SK-N-SH treated with all-trans-retinoic acid at 6 μM for 48 hours (cell line): ENCODE data around the gene OTOG.

Experiments
- ATAC-seq: fragments of 200-7000 bp; cut with Tn5 transposase; 3 replicates; pipeline ENCODE4 v1.9.1; 2020; ENCODE audit warnings: mild to moderate bottlenecking, moderate library complexity
- ARNTL ChIP-seq: fragments of 450-650 bp; formaldehyde crosslinking; IDR thresholded peaks from 2 replicates; pipeline ENCODE4 v1.5.0; 2020; ENCODE audit warnings: low read depth, mild to moderate bottlenecking, moderate library complexity, borderline replicate concordance
- BACH2 ChIP-seq: fragments of 250-450 bp; sonication (Bioruptor Pico); IDR thresholded peaks from 2 replicates; pipeline ENCODE4 v1.9.0; 2021; ENCODE audit warnings: mild to moderate bottlenecking, borderline replicate concordance
- CSDC2 ChIP-seq: fragments of 250-450 bp; sonication (Bioruptor Pico); IDR thresholded peaks from 2 replicates; pipeline ENCODE4 v1.5.0; 2020; ENCODE audit warnings: mild to moderate bottlenecking, moderate library complexity
- ESRRG ChIP-seq: fragments of 250-450 bp; sonication (Bioruptor Pico); IDR thresholded peaks from 2 replicates; pipeline ENCODE4 v1.6.1; 2021; ENCODE audit warnings: mild to moderate bottlenecking
- GLIS3 ChIP-seq: fragments of 250-450 bp; sonication (Bioruptor Pico); IDR thresholded peaks from 2 replicates; pipeline ENCODE4 v1.5.0; 2020; ENCODE audit warnings: mild to moderate bottlenecking, moderate library complexity
- ISL1 ChIP-seq: fragments of 250-450 bp; sonication (Bioruptor Pico); IDR thresholded peaks from 2 replicates; pipeline ENCODE4 v2.1.2; 2022; ENCODE audit warnings: mild to moderate bottlenecking, moderate library complexity
- OSR1 ChIP-seq: fragments of 250-450 bp; sonication (Bioruptor Pico); IDR thresholded peaks from 2 replicates; pipeline ENCODE4 v1.8.0; 2022; ENCODE audit warnings: moderate library complexity, mild to moderate bottlenecking, inconsistent platforms
- PATZ1 ChIP-seq: fragments of 250-450 bp; sonication (Bioruptor Pico); IDR thresholded peaks from 2 replicates; pipeline ENCODE4 v1.8.0; 2020; ENCODE audit warnings: mild to moderate bottlenecking, moderate library complexity, borderline replicate concordance
- PPARA ChIP-seq: fragments of 250-450 bp; sonication (Bioruptor Pico); IDR thresholded peaks from 2 replicates; pipeline ENCODE4 v1.5.0; 2020; ENCODE audit warnings: mild to moderate bottlenecking, borderline replicate concordance
- RARB ChIP-seq: fragments of 250-450 bp; sonication (Bioruptor Pico); IDR thresholded peaks from 2 replicates; pipeline ENCODE4 v1.8.0; 2021; ENCODE audit warnings: mild to moderate bottlenecking, moderate library complexity
- SNAI2 ChIP-seq: fragments of 250-450 bp; sonication (Bioruptor Pico); IDR thresholded peaks from 2 replicates; pipeline ENCODE4 v1.5.0; 2020; ENCODE audit warnings: mild to moderate bottlenecking, moderate library complexity
- TCF4 ChIP-seq: fragments of 250-450 bp; sonication (Bioruptor Pico); IDR thresholded peaks from 2 replicates; pipeline ENCODE4 v1.8.0; 2021; ENCODE audit warnings: mild to moderate bottlenecking, moderate library complexity, borderline replicate concordance
- TOX ChIP-seq: fragments of 250-450 bp; sonication (Bioruptor Pico); IDR thresholded peaks from 2 replicates; pipeline ENCODE4 v1.8.0; 2021; ENCODE audit warnings: mild to moderate bottlenecking, moderate library complexity, borderline replicate concordance
- TSHZ2 ChIP-seq: fragments of 250-450 bp; sonication (Bioruptor Pico); IDR thresholded peaks from 2 replicates; pipeline ENCODE4 v1.5.0; 2020; ENCODE audit warnings: mild to moderate bottlenecking, moderate library complexity
- ZC3H10 ChIP-seq: fragments of 250-450 bp; sonication (Bioruptor Pico); IDR thresholded peaks from 2 replicates; pipeline ENCODE4 v1.5.1; 2021; ENCODE audit warnings: mild to moderate bottlenecking, moderate library complexity
- ZFP3 ChIP-seq: fragments of 250-450 bp; sonication (Bioruptor Pico); IDR thresholded peaks from 2 replicates; pipeline ENCODE4 v1.5.0; 2020; ENCODE audit warnings: mild to moderate bottlenecking, moderate library complexity
- ZFP30 ChIP-seq: fragments of 450-650 bp; formaldehyde crosslinking; IDR thresholded peaks from 2 replicates; pipeline ENCODE4 v1.5.0; 2022; ENCODE audit warnings: mild to moderate bottlenecking, moderate library complexity
- ZNF70 ChIP-seq: fragments of 450-650 bp; formaldehyde crosslinking; IDR thresholded peaks from 2 replicates; pipeline ENCODE4 v1.5.0; 2020; ENCODE audit warnings: mild to moderate bottlenecking, moderate library complexity
- ZNF8 ChIP-seq: fragments of 450-650 bp; formaldehyde crosslinking; IDR thresholded peaks from 2 replicates; pipeline ENCODE4 v1.5.0; 2020; ENCODE audit warnings: mild to moderate bottlenecking, moderate library complexity
- TF ChIP-seq, protein P1 (sequence below): fragments of 250-450 bp; sonication (Bioruptor Pico); IDR thresholded peaks from 2 replicates; pipeline ENCODE4 v1.8.0; 2021; ENCODE audit warnings: low read depth, mild to moderate bottlenecking, moderate library complexity, borderline replicate concordance

Gene OTOG

GRCh38 chr11:17527628-17527995 lies 19.4 kb upstream of the OTOG start:
- TF ChIP-seq OSR1 (CRISPR knock-in tag) (no peak), RARB (CRISPR knock-in tag) (no peak), ISL1 (CRISPR knock-in tag) (no peak), ZC3H10 (CRISPR knock-in tag) (no peak), ZNF70 (CRISPR knock-in tag) (no peak), BACH2 (CRISPR knock-in tag) (no peak), ZFP30 (CRISPR knock-in tag) (no peak), ARNTL (CRISPR knock-in tag) (no peak), PPARA (no peak)
- TF ChIP-seq, protein P1, sequence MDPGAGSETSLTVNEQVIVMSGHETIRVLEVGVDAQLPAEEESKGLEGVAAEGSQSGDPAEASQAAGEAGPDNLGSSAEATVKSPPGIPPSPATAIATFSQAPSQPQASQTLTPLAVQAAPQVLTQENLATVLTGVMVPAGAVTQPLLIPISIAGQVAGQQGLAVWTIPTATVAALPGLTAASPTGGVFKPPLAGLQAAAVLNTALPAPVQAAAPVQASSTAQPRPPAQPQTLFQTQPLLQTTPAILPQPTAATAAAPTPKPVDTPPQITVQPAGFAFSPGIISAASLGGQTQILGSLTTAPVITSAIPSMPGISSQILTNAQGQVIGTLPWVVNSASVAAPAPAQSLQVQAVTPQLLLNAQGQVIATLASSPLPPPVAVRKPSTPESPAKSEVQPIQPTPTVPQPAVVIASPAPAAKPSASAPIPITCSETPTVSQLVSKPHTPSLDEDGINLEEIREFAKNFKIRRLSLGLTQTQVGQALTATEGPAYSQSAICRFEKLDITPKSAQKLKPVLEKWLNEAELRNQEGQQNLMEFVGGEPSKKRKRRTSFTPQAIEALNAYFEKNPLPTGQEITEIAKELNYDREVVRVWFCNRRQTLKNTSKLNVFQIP (CRISPR knock-in tag), result no peak
- TF ChIP-seq, all 23 proteins: peak for 0
- ATAC-seq, result no peak

DNA sequence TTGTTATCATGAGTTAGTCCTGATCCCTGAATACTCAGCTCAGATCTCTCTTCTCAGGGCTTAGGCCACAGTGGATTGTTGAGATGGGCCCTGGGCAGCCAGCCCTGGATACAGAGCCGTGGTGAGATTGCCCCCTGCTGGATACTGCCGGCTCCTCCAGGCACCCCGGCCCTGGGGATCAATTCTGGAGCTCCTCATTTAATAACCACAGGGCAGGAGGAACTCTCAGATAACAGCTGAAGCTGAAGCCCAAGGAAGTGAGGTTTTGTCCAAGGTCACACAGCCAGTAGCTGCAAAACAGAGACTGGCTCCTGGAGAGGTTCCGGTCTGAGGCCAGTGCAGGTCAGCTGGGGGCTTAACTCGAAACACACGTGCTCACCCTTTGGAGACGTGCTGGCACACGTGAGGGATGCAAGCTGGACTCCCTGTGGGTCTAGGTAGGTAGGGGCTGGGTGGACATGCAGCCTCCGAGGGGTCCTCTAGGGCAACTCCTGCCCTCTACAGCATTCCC lies 18.8 kb upstream of the OTOG start:
- ATAC-seq, result peak; percentile 99
- TF ChIP-seq TCF4 (CRISPR knock-in tag), result no peak
- no peak for TF ChIP-seq TOX (CRISPR knock-in tag)
- no peak for TF ChIP-seq ESRRG (CRISPR knock-in tag)
- no peak for TF ChIP-seq ZNF8 (CRISPR knock-in tag)
- TF ChIP-seq CSDC2, result no peak
- TF ChIP-seq ZNF70 (CRISPR knock-in tag), result no peak
- no peak for TF ChIP-seq ZFP3
- TF ChIP-seq GLIS3 (CRISPR knock-in tag), result no peak

- TF ChIP-seq, protein P1 (CRISPR knock-in tag), result no peak
- TF ChIP-seq ARNTL (CRISPR knock-in tag) (no peak), GLIS3 (CRISPR knock-in tag) (no peak), TCF4 (CRISPR knock-in tag) (no peak), TSHZ2 (CRISPR knock-in tag) (no peak)
- no peak for ATAC-seq
Observed at GRCh38 chr11:17528906-17529843, 17.9 kb upstream of the OTOG start.

- no peak for ATAC-seq
- TF ChIP-seq ISL1 (CRISPR knock-in tag) (no peak), ESRRG (CRISPR knock-in tag) (no peak), ZC3H10 (CRISPR knock-in tag) (no peak), RARB (CRISPR knock-in tag) (no peak), PATZ1 (no peak), ZNF70 (CRISPR knock-in tag) (no peak), TCF4 (CRISPR knock-in tag) (no peak), SNAI2 (no peak)
Observed at GRCh38 chr11:17529844-17530185, 17.2 kb upstream of the OTOG start.
